Tibial artery (tissue), 4 donors: Measurements from ENCODE around the gene HHIPL1.
"Not testable (repeated sequence)": the region's sequence is repeated elsewhere in the genome, so short reads cannot be mapped to it uniquely, and the experiment has no call there.

Source experiments
- DNase-seq, 2 donors: peaks; one replicate each; pipeline ENCODE4 v3.0.0-alpha.2; 2019
- H3K27ac ChIP-seq, 2 donors: fragments of 200-600 bp; sonication (generic) in 1 of 2; 1 replicate in 1 of 2; 2 replicates in 1 of 2; pipeline ENCODE4 v1.5.1; 2018 to 2019; ENCODE audit warnings: mild to moderate bottlenecking in 1 of 2
- H3K27me3 ChIP-seq, 2 donors: fragments of 200-600 bp; sonication (generic) in 1 of 2; one replicate each; pipeline versions ENCODE4 v1.5.1 to v1.6.0; 2016 to 2019
- H3K36me3 ChIP-seq, 3 donors: fragments of 200-600 bp; sonication (generic) in 2 of 3; one replicate each; pipeline ENCODE4 v1.5.1; 2016 to 2019; ENCODE audit warnings: mild to moderate bottlenecking in 2 of 3
- H3K4me1 ChIP-seq, 4 donors: fragments of 200-600 bp; sonication (generic) in 2 of 4; 1 replicate in 3 of 4; 2 replicates in 1 of 4; pipeline ENCODE4 v1.5.1; 2016 to 2019
- H3K4me3 ChIP-seq, 2 donors: fragments of 200-600 bp; sonication (generic) in 1 of 2; 1 replicate in 1 of 2; 2 replicates in 1 of 2; pipeline ENCODE4 v1.5.1; 2018 to 2019; ENCODE audit warnings: mild to moderate bottlenecking in 2 of 2
- H3K9me3 ChIP-seq, 3 donors: fragments of 200-600 bp; sonication (generic) in 1 of 3; one replicate each; pipeline ENCODE4 v1.5.1; 2016 to 2019
- intact Hi-C: fragments of 100-400 bp; cut with DNase I; formaldehyde crosslinking; loops from one replicate; pipeline ENCODE4 v1.15.0; 2023; ENCODE audit warnings: low total_unique reads
- TF ChIP-seq, protein P1 (sequence below), 2 experiments: fragments of 200-600 bp in 1 of 2; fragments of 450-650 bp in 1 of 2; IDR thresholded peaks; one replicate each; pipeline ENCODE4 v1.5.1; 2017 to 2019; ENCODE audit warnings: antibody characterized with exemption in 2 of 2, mild to moderate bottlenecking in 1 of 2, moderate library complexity in 1 of 2

The HHIPL1 gene

DNA sequence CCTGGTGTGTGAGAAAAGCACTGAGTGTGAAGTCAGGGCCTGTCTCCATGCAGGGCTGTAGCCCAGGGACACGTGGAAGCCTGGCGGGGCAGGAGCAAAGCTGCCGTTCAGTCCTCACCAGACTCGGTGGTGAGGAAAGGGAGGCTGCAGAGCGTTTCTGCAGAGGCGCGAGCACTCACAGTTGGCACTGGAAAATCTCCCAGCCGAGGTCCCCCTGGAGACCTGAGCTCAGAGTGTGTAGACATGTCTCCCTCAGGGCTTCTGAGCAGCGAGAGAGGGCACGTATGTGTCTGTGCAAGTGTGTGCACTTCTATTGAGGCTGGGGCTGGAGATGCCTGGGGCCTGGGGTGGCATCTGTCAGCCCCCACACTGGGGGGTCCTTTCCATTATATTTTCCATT, 11.0 kb upstream of the HHIPL1 start:
- Histone ChIP-seq H3K36me3 (no peaks in the 10 kb centered on the region), H3K9me3 (no peaks in the 10 kb centered on the region), H3K27me3 (peaks cover 0 to 10% of the 10 kb centered on the region in 2 donors), H3K4me1 (peaks cover 0 to 2% (median 1%) of the 10 kb centered on the region in 4 donors), H3K27ac (no peak overlapping the region), H3K4me3 (no peak overlapping the region)
- TF ChIP-seq, protein P1, sequence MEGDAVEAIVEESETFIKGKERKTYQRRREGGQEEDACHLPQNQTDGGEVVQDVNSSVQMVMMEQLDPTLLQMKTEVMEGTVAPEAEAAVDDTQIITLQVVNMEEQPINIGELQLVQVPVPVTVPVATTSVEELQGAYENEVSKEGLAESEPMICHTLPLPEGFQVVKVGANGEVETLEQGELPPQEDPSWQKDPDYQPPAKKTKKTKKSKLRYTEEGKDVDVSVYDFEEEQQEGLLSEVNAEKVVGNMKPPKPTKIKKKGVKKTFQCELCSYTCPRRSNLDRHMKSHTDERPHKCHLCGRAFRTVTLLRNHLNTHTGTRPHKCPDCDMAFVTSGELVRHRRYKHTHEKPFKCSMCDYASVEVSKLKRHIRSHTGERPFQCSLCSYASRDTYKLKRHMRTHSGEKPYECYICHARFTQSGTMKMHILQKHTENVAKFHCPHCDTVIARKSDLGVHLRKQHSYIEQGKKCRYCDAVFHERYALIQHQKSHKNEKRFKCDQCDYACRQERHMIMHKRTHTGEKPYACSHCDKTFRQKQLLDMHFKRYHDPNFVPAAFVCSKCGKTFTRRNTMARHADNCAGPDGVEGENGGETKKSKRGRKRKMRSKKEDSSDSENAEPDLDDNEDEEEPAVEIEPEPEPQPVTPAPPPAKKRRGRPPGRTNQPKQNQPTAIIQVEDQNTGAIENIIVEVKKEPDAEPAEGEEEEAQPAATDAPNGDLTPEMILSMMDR (IDR thresholded peaks at IDR 0.05), result no peak
- DNase-seq, result no peak
- intact Hi-C loops, result no loop called here

- peaks cover 0 to 10% of the 10 kb centered on the region in 2 donors for H3K27me3 ChIP-seq
- TF ChIP-seq, protein P1 (IDR thresholded peaks at IDR 0.05), result no peak
- no peak overlapping the region for H3K27ac ChIP-seq
- H3K4me1 ChIP-seq, result no peaks in the 10 kb centered on the region
- no peak for DNase-seq
- intact Hi-C loops, result no loop called here
- H3K36me3 ChIP-seq, result no peaks in the 10 kb centered on the region
- no peaks in the 10 kb centered on the region for H3K9me3 ChIP-seq
- no peak overlapping the region for H3K4me3 ChIP-seq
These were observed 10.5 kb upstream of the HHIPL1 start for GRCh38 chr14:99634443-99634842.

- H3K9me3 ChIP-seq, result no peaks in the 10 kb centered on the region
- H3K27me3 ChIP-seq, result peaks cover 0 to 10% of the 10 kb centered on the region in 2 donors
- H3K4me3 ChIP-seq, result no peak overlapping the region
- H3K4me1 ChIP-seq, result no peaks in the 10 kb centered on the region
- TF ChIP-seq, protein P1 (IDR thresholded peaks at IDR 0.05), result no peak
- DNase-seq, result no peak
- H3K27ac ChIP-seq, result no peak overlapping the region
- intact Hi-C loops, result no loop called here
- no peaks in the 10 kb centered on the region for H3K36me3 ChIP-seq
These were observed 9.8 kb upstream of the HHIPL1 start for GRCh38 chr14:99635116-99635515.

GRCh38 chr14:99636487-99636886, 8.4 kb upstream of the HHIPL1 start:
- intact Hi-C loops, result no loop called here
- peaks cover 0 to 10% of the 10 kb centered on the region in 2 donors for H3K27me3 ChIP-seq
- no peak overlapping the region for H3K4me3 ChIP-seq
- H3K9me3 ChIP-seq, result no peaks in the 10 kb centered on the region
- TF ChIP-seq, protein P1 (IDR thresholded peaks at IDR 0.05), result no peak
- no peak overlapping the region for H3K27ac ChIP-seq
- no peaks in the 10 kb centered on the region for H3K36me3 ChIP-seq
- H3K4me1 ChIP-seq, result no peaks in the 10 kb centered on the region
- no peak for DNase-seq

DNA sequence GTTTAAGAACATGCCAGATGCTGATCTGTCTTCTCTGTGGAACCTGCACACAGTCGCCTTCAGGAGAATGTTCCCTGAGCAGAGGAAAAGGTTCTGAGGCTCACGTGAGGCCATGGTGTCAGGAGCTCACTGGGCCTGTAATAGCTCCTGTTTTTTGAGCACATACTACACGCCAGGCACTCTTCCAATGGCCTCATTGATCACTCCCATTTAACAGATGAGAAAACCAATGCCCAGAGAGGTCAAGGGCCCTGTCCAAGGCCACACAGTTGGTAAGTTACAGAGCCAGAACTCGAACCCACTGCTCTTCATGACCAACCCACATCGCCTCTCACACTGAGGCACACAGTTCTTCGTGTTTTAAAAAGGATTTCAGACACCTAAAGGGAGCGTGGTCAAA, 7.3 kb upstream of the HHIPL1 start:
- H3K27ac ChIP-seq, result no peak overlapping the region
- TF ChIP-seq, protein P1 (IDR thresholded peaks at IDR 0.05), result no peak
- H3K4me1 ChIP-seq, result no peaks in the 10 kb centered on the region
- no peaks in the 10 kb centered on the region for H3K36me3 ChIP-seq
- no peaks in the 10 kb centered on the region for H3K9me3 ChIP-seq
- H3K4me3 ChIP-seq, result no peak overlapping the region
- no peak for DNase-seq
- H3K27me3 ChIP-seq, result peaks cover 0 to 10% of the 10 kb centered on the region in 2 donors
- intact Hi-C loops, result no loop called here

GRCh38 chr14:99642771-99643170, 2.2 kb upstream of the HHIPL1 start:
- H3K27ac ChIP-seq, intact Hi-C loops, H3K4me3 ChIP-seq, H3K9me3 ChIP-seq, DNase-seq, H3K36me3 ChIP-seq: not testable (repeated sequence)
- Histone ChIP-seq H3K4me1 (peaks cover 0 to 19% (median 10%) of the 10 kb centered on the region in 4 donors), H3K27me3 (peaks cover 0 to 35% of the 10 kb centered on the region in 2 donors)
